Limb (tissue), 2 donors: Measurements from ENCODE around the gene SEMA7A.
"Not testable (repeated sequence)": the region's sequence is repeated elsewhere in the genome, so short reads cannot be mapped to it uniquely, and the experiment has no call there.

Source experiments
- DNase-seq, 2 donors: peaks; one replicate each; pipeline ENCODE4 v3.0.0-alpha.2; 2016; ENCODE audit errors: extremely low spot score in 2 of 2

The SEMA7A gene, protein sequence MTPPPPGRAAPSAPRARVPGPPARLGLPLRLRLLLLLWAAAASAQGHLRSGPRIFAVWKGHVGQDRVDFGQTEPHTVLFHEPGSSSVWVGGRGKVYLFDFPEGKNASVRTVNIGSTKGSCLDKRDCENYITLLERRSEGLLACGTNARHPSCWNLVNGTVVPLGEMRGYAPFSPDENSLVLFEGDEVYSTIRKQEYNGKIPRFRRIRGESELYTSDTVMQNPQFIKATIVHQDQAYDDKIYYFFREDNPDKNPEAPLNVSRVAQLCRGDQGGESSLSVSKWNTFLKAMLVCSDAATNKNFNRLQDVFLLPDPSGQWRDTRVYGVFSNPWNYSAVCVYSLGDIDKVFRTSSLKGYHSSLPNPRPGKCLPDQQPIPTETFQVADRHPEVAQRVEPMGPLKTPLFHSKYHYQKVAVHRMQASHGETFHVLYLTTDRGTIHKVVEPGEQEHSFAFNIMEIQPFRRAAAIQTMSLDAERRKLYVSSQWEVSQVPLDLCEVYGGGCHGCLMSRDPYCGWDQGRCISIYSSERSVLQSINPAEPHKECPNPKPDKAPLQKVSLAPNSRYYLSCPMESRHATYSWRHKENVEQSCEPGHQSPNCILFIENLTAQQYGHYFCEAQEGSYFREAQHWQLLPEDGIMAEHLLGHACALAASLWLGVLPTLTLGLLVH

DNA sequence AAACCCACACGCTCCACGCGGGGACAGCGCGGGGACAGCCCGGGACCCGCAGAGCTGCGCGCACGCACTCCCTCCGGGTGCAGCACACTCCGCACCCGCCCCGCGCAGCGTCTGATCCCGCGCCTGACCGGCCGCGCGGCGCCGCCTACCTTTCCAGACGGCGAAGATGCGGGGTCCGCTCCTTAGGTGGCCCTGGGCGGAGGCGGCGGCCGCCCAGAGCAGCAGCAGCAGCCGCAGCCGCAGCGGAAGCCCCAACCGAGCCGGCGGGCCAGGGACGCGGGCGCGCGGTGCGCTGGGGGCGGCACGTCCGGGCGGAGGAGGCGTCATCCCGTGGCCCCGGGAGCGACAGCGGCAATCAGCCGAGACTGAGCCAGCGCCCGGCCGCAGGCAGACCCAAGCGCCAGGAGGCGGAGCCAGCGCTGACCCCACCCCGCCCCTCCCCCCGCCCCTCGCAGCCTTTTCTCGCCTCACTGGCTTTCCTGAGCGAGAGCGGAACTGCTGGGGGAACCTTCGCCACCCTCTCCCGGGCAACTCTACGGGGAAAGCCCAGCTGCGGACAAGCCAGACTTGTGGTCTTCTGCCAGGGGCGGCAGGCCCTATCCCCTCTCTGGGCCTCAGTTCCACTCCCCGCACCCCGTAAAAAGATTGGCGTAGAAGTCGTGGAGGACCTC lies at the start of gene SEMA7A:
Gene SEMA7A, minus strand, starts transcription at position 367 of the 671 bp plus-strand sequence. Its CDS starts 40 bp downstream, at position 327.
- peak; percentile 61 to 93 for DNase-seq

DNA sequence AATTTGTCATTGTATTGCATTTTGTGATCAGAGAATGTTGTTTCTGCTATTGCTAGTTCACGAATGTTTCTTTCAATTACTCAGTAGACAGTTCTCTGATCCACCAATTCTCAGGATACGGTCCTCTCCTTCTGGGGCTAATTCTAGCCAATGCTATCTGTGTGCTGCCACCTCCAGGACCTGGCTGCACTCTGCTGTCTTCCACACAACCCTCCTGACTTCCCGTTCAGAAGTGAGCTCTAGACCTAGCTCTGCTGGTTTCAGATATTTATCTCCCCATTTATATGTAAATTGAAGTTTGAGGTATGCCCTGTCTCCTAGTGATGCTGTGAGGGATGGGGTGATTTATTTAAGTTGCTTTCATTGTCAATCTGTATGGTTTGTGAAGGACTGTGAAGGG lies 48.9 kb upstream of the SEMA7A start:
- DNase-seq = no peak

DNA sequence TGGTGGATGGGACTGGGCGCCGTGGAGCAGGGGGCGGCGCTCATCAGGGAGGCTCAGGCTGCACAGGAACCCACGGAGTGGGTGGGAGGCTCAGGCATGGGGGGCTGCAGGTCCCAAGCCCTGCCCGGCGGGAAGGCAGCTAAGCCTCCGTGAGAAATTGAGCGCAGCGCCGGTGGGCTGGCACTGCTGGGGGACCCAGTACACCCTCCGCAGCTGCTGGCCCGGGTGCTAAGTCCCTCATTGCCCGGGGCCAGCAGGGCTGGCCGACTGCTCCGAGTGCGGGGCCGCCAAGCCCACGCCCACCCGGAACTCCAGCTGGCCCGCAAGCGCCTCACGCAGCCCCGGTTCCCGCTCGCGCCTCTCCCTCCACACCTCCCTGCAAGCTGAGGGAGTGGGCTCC lies 46.6 kb upstream of the SEMA7A start:
- DNase-seq = not testable (repeated sequence)

DNA sequence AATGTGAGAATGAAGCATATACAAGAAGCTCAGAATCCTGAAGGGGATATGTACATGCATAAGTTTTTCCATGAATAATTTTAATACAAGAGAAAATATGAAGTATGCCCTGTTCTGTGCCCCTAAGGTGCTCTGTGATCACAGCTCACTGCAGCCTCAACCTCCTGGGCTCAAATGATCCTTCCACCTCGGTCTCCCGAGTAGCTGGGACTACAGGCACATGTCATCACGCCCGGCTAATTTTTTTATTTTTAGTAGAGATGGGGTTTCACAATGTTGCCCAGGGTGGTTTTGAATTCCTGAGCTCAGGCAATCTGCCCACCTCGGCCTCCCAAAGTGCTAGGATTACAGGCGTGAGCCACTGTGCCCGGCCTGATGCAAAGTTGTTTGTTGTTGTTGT lies 37.9 kb upstream of the SEMA7A start:
- not testable (repeated sequence) for DNase-seq

DNA sequence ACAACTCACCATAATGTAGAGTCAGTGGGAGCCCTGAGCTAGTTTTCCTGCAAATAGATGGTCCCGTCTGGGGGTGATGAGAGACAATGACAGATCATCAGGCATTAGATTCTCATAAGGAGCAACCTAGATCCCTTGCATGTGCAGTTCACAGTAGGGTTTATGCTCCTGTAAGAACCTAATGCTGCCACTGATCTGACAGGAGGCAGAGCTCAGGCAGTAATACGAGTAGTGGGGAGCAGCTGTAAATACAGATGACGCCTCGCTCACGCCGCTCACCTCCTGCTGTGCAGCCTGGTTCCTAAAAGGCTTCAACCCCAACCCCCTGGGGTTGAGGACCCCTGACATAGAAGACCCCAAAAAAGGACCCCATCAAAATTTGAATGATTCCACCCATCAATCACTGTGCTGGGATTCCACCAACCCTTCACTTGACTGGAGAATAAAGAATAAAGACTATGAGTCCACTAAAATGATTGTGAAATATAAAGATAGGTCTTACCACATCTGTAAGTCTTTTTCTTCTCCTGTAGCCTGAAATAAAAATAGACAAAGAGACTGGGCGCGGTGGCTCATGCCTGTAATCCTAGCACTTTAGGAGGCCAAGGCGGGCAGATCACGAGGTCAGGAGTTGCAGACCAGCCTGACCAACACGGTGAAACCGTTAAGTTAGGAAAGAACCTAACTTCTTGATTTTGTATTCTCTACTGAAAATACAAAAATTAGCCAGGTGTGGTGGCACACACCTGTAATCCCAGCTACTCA lies 37.1 kb upstream of the SEMA7A start:
- no peak for DNase-seq

DNA sequence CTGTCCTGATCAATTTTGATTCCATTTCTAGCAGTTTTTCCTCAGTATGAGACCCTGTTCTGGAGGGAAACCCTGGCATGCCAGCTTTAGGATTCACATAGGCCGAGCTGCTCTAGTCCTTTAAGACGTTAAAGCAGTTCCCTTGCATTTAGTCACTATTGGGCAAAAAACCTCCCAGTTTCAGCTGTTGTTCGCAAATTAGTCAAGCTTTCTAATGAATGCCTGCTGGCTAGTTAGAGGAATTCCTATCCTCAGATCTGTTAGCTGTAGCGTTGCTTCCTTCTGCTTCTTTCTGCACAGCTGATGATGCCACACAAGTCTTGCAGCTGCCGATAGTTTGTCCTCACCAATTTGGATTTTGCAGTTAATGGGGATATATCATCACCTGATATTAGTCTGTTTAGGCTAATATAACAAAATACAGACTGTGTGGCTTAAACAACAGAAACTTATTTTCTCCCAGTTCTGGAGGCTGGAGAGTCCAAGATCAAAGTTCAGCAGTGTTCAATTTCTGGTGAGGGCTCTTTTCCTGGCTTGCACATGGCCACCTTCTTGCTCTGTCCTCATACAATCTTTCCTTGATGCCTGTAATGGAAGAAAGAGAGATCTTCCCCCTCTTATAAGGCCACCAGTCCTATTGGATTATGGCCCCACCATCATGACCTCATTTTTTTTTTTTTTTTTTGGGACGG lies 34.7 kb upstream of the SEMA7A start:
- DNase-seq = peak in 1 of 2 donors; percentile 42

DNA sequence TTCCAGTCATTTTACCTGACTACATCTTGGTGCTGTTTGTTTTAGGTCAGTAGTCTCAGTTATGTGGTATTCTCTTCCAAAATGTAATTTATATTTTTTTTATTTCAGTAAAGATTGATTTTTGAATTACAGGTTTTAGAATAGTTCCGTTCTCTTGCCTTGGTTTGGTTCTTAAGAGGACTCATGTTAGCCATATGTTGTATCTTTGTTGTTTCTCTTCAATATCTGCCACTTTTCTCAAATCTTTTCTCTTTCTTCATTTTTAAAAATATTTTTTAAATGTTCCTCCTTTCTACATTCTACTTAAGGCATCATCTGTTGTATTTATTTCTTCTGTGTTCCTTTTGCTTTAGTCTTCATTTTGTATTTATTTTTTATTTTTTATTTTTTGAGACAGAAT lies 32.8 kb upstream of the SEMA7A start:
- no peak for DNase-seq

DNA sequence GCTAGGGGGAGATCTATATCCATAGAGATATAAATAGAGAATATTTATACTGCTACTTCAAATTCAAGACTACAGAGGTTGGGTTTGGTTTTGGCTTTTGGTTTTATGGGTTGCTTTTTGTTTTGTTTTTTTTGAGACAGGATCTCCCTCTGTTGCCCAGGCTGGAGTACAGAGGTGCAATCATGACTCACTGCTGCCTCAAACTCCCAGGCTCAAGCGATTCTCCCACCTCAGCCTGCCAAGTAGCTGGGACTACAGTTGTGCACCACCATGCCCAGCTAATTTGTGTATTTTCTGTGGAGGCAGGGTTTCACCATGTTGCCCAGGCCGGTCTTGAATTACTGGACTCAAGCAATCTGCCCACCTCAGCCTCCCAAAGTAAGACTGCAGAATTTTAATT lies 31.1 kb upstream of the SEMA7A start:
- DNase-seq = no peak

DNA sequence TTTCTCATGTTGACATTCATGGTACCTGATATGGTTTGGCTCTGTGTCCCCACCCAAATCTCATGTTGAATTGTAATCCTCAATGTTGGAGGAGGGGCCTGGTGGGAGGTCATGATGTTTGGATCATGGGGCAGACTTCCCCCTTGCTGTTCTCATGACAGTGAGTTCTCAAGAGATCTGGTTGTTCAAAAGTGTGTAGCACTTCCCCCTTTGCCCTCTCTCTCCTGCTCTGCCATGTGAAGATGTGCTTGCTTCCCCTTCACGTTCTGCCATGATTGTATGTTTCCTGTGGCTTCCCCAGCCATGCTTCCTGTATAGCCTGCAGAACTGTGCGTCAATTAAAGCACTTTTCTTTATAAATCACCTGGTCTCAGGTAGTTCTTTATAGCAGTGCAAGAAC lies 30.5 kb upstream of the SEMA7A start:
- no peak for DNase-seq

DNA sequence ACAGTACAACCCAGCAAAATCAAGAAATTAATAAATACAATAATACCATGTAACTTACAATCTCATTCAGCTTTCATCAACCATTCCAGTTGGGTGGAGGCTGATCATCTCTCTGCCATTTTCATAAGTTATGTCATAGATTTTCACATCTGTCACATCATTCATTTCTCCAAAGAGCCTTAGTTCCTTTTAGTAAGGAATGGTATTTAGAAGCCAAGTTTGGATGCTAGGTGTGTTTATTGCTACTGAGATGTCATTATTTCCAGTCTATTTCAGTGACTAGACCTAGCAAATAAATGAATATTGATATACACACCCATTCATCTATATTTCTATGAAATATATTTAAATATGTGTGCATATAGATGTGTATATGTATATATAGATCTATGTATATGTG lies 29.9 kb upstream of the SEMA7A start:
- no peak for DNase-seq

DNA sequence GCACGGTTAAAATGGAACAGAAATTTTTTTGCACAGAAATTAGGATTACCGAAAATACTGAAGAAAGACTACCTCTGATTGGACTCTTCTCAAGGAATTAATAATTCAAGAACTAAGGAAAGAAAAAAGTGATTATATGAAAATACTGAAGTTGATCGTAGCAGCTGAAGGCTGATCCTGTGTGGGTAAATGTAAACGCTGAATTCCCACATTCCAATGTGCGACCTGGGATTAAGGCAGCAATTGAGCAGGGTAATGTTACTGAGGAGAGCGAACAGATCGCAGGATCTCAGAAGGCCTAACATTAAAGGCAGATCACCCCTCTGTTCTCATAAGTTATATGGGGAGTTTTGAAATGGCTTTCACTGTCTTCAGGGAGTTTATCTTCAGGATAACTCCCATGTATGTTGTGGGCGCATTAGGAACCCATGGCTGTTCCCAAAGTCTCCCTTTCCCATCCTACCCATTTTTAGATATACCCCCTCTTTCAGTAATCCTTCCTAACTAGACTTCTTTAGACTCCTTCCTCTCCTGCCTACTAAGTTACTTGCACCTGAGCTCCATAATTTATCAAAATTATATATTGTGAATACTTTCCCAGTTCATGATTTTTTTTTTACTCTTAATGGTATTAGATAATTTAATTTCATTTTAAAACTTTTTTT lies 28.2 kb upstream of the SEMA7A start:
- DNase-seq = no peak

DNA sequence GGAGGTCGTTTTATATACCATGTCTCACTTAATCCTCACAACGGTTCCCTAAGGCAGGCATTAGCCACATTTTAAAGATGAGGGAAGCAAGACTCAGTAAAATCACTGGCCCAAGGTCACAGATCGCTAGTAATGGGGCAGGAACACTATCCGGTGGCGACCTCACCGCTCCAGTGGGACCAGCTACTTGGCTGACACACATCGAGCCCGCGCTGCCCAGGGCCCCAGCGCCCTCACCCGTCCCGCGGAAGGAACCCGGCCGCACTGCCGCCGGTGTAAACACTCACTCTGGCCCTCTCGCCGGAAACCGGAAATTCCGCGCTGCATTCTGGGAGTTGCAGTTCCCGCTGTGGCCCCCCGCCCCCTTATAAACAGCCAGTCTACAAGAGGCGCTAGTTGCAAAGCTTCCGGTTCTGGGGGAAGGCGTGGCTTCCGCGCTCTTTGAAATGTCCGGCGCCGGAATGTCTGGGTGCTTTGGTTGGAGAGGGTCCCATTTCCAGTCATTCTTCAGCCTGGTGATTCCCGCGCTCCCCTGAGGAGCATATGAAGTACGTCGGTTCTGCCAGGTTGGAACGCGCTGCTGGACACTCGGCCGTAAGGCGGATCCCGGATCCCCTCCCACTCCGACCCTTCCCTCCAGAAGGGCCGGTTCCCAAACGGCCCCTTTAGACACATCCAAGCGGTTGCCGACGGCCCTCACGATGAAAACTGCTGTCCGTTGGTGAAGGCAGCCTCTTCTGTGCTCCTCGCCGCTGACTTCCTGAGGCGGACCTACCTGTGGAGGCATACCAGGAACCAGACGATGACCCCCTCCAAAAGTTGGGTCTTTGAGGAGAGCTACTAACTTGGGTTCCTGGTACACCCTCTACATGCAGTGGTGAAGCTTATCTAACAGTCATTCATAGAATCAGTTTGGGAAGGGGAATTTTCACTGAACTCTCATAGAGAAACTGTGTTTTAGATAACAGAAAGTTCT lies 27.4 kb upstream of the SEMA7A start, which contains the start of gene UBL7:
Gene UBL7, minus strand, starts transcription at position 290 of the 976 bp plus-strand sequence. CDS start 2,293 bp downstream, outside the sequence.
- peak; percentile 95 to 97 for DNase-seq

DNA sequence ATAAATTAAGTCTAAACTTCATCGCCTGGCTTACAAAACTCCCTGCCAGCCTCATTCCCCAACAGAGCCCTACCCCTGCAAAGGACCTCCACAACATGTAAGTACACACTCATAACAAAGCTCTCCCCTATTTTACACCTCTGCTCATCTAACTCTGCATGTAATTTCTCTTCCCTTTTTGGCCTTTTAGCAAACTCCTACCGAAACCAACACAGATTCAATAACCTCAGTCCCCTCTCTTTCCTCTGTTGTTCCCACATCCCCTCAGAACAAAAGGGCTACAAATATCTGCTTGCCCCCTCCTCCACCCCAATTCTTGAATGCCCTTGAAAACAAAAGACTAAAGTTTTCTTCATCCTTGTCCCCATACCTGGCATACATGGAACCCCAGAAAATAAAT lies 26.5 kb upstream of the SEMA7A start:
- no peak for DNase-seq

DNA sequence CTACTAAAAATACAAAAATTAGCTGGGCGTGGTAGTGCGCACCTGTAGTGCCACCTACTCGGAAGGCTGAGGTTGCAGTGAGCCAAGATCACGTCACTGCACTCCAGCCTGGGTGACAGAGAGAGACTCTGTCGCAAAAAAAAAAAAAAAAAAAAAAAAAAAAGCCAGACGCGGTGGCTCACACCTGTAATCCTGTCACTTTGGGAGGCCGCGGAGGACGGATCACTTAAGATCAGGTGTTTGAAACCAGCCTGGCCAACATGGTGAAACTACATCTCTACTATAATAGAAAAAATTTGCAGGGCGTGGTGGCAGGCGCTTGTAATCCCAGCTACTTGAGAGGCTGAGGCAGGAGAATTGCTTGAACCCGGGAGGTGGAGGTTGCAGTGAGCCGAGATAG lies 26.0 kb upstream of the SEMA7A start:
- DNase-seq = not testable (repeated sequence)

DNA sequence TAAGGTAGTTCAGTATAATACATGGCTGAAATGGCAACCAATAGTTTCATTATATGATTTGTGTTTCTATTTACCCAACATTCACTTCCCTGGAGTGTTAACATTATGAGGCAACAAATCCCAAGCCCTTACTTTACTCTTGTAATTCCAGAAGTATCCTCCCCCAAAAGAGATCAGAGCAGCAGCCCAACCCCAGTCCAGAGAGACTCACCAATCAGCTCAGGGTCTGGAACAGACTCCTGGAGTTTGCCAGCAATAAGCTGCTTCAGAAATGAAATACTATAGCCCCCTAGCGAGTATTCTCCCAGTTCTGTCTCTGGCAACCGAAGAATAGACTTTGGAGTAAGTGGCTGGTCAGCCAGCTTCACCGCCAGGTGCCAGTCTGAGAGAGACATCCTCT lies 24.7 kb upstream of the SEMA7A start:
- DNase-seq = no peak

DNA sequence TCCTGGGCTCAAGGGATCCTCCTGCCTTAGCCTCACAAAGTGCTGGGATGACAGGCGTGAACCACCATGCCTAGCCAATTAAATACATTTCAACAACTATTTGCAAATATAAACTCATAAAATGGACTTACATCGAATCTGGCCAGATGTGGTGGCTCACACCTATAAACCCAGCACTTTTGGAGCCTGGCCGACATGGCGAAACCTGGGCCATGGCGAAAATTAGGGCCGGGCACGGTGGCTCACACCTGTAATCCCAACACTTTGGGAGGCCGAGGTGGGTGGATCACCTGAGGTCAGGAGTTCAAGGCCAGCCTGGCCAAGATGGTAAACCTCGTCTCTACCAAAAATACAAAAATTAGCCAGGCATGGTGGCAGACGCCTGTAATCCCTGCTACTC lies 23.3 kb upstream of the SEMA7A start:
- DNase-seq = not testable (repeated sequence)

DNA sequence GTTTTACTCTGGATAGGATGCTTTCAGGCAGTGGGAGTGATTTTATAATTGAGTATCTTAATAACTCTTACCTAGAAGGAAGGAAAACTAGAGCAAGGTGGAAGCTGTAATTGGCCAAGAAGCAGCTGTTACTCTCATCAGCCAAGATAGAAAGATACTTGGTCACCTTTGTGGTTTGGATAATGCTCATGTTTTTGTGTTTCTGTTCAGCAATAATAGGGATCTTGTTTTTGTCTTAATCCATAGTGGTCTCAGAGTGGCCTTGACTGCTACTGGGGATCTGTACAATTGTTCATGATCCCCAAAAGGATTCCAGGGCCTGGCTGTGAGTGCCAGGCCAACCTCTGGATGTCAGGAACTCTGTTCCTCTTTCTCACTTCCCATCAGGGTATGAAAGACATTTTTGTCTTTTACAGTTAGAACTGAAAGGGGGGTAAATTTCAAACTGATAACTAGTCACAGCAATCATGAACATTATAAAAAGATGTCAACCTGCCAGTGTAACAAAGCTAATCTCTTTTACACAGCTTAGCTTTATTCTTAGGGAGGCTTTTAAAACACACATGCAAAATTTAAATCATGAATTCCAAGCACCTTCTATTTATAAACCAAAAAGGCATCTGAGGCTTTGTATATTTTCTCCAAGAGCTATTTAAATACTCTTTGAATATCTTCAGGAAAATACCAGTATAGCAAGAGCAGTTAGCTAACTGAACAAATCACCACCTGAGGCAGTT lies 21.2 kb upstream of the SEMA7A start:
- DNase-seq = no peak
